Right lobe of liver (tissue), 4 donors: ENCODE measurements around the gene GPD1L.
"Not testable (repeated sequence)": the region's sequence is repeated elsewhere in the genome, so short reads cannot be mapped to it uniquely, and the experiment has no call there.

Source experiments
- POLR2A ChIP-seq: fragments of 450-650 bp; IDR thresholded peaks from one replicate; pipeline ENCODE4 v1.6.1; 2017; ENCODE audit warnings: antibody characterized with exemption, mild to moderate bottlenecking
- TF ChIP-seq, protein P1 (sequence below), 4 donors: fragments of 200-600 bp in 3 of 4; fragments of 450-650 bp in 1 of 4; IDR thresholded peaks; one replicate each; pipeline versions ENCODE4 v1.5.1 to v1.8.0; 2016 to 2022; ENCODE audit warnings: antibody characterized with exemption in 4 of 4, mild to moderate bottlenecking in 2 of 4
- donor health status: DM: no; HTN: no; CAD: no.
- donor health status: DM: no; HTN: no; CAD: no.
- donor health status: DM: no; HTN: yes; CAD: no.

- not testable (repeated sequence) for TF ChIP-seq POLR2A
- TF ChIP-seq, protein P1, sequence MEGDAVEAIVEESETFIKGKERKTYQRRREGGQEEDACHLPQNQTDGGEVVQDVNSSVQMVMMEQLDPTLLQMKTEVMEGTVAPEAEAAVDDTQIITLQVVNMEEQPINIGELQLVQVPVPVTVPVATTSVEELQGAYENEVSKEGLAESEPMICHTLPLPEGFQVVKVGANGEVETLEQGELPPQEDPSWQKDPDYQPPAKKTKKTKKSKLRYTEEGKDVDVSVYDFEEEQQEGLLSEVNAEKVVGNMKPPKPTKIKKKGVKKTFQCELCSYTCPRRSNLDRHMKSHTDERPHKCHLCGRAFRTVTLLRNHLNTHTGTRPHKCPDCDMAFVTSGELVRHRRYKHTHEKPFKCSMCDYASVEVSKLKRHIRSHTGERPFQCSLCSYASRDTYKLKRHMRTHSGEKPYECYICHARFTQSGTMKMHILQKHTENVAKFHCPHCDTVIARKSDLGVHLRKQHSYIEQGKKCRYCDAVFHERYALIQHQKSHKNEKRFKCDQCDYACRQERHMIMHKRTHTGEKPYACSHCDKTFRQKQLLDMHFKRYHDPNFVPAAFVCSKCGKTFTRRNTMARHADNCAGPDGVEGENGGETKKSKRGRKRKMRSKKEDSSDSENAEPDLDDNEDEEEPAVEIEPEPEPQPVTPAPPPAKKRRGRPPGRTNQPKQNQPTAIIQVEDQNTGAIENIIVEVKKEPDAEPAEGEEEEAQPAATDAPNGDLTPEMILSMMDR (IDR thresholded peaks at IDR 0.05) = not testable (repeated sequence)
Observed at GRCh38 chr3:32114546-32115386, 8.3 kb downstream of the GPD1L start.
